ENCODE results near the gene CDCP1. TPM values are rescaled to one million over a fixed set of nuclear protein-coding genes. Genes with fewer than 3 reads are reported as not detected.
"Not testable (repeated sequence)": the region's sequence is repeated elsewhere in the genome, so short reads cannot be mapped to it uniquely, and the experiment has no call there.

The CDCP1 gene
- total RNA-seq, 1 donor from 2014 or later: 0.15 TPM

DNA sequence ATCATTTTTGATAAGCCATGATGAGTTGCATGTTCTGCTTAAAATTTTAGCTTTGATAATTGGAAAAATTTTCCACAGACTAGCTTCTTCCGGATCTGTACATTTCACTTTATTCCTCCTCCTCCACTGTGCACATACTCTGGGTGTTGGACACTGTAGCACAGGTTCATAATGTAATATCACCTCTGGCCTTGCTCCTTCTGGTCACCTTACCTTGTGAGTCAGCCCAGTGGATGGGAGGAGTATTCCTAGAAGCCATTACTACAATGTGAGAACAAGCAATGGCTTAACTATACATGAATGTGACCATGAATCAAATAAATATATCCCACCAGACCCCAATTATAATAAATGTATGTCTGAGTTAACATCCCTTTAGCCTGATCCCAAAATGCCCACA lies 6.1 kb upstream of the CDCP1 start:
- TF ChIP-seq, protein P1, sequence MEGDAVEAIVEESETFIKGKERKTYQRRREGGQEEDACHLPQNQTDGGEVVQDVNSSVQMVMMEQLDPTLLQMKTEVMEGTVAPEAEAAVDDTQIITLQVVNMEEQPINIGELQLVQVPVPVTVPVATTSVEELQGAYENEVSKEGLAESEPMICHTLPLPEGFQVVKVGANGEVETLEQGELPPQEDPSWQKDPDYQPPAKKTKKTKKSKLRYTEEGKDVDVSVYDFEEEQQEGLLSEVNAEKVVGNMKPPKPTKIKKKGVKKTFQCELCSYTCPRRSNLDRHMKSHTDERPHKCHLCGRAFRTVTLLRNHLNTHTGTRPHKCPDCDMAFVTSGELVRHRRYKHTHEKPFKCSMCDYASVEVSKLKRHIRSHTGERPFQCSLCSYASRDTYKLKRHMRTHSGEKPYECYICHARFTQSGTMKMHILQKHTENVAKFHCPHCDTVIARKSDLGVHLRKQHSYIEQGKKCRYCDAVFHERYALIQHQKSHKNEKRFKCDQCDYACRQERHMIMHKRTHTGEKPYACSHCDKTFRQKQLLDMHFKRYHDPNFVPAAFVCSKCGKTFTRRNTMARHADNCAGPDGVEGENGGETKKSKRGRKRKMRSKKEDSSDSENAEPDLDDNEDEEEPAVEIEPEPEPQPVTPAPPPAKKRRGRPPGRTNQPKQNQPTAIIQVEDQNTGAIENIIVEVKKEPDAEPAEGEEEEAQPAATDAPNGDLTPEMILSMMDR (IDR thresholded peaks at IDR 0.05): no peak
- H3K9me3 Mint-ChIP-seq (ENCODE audit: low read depth): peaks cover 19% of the 10 kb centered on the region
- H3K4me1 Mint-ChIP-seq (ENCODE audit: low read depth): no peaks in the 10 kb centered on the region
- peaks cover 2% of the 10 kb centered on the region for H3K27me3 Mint-ChIP-seq (ENCODE audit: low read depth)
- no peak for DNase-seq (ENCODE audit: low spot score)
- peaks cover 6% of the 10 kb centered on the region for H3K36me3 Mint-ChIP-seq (ENCODE audit: low read depth)
- no peak overlapping the region for H3K27ac Mint-ChIP-seq (ENCODE audit: unreplicated experiment)
- H3K4me3 Mint-ChIP-seq (ENCODE audit: unreplicated experiment): no peak overlapping the region

DNA sequence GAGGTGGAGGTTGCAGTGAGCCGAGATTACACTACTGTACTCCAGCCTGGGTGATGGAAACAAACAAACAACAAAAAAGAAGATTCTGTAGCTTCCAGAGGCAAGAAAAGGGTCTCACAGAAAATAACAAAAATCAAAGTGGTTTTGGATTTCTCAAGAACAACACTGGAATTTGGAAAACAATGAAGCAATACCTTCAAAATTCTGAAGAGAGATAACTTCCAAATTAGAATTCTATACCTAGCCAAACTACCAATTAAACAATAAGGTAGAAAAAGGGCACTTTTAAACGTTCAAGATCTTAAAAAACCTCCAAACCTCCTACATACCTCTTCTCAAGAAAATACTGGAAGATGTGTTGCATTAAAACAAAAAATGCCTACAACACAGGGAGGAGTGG lies 4.9 kb upstream of the CDCP1 start:
- H3K4me3 Mint-ChIP-seq (ENCODE audit: unreplicated experiment): no peak overlapping the region
- H3K27me3 Mint-ChIP-seq (ENCODE audit: low read depth): peaks cover 10% of the 10 kb centered on the region
- H3K9me3 Mint-ChIP-seq (ENCODE audit: low read depth): peaks cover 19% of the 10 kb centered on the region
- peaks cover 3% of the 10 kb centered on the region for H3K4me1 Mint-ChIP-seq (ENCODE audit: low read depth)
- DNase-seq (ENCODE audit: low spot score): no peak
- TF ChIP-seq, protein P1 (IDR thresholded peaks at IDR 0.05): no peak
- H3K36me3 Mint-ChIP-seq (ENCODE audit: low read depth): peaks cover 6% of the 10 kb centered on the region
- H3K27ac Mint-ChIP-seq (ENCODE audit: unreplicated experiment): no peak overlapping the region

DNA sequence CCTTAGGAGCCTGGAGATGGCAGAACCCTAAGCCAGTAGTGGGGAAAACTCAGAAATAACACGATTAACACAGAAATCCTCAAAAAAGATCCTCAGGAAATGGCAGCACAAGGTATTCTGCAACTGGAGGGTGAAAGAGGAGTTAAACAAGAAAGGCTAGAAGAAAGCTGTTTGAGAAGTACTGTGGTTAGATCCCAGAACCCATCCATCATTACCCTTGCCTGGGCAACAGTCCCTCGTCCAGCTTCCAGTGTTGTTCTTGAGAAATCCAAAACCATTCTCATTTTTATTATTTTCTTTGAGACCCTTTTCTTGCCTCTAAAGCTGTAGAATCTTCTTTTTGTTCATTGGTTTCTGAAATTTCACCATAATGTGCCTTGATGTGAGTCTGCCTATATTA lies 2.7 kb upstream of the CDCP1 start:
- DNase-seq (ENCODE audit: low spot score): no peak
- Mint-ChIP-seq H3K36me3 (ENCODE audit: low read depth) (peaks cover 6% of the 10 kb centered on the region), H3K4me3 (ENCODE audit: unreplicated experiment) (no peak overlapping the region), H3K4me1 (ENCODE audit: low read depth) (peaks cover 13% of the 10 kb centered on the region), H3K27ac (ENCODE audit: unreplicated experiment) (no peak overlapping the region), H3K27me3 (ENCODE audit: low read depth) (peaks cover 25% of the 10 kb centered on the region), H3K9me3 (ENCODE audit: low read depth) (peaks cover 19% of the 10 kb centered on the region)
- TF ChIP-seq, protein P1 (IDR thresholded peaks at IDR 0.05): no peak

DNA sequence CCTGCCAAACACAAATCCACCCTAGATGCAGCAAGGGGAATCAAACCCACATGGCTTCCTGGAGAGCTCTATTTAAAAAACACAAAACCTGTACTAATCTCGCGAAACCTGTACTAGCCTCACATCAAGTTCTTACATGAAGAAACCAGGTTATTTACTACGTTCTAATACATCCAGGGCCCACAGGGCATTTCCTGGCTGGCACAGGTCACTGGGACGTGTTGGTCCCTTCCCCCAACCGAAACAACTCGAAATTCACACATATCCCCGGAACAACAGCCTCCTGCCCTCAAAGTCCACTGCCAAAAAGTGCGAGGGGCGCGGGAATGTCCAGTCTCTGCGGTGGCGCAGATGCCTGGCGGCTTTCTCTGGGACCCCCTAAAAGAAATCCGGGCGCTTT lies 955 bp downstream of the CDCP1 start:
- TF ChIP-seq, protein P1 (IDR thresholded peaks at IDR 0.05): no peak
- Mint-ChIP-seq H3K4me3 (ENCODE audit: unreplicated experiment) (peak overlapping the region; percentile 63), H3K27me3 (ENCODE audit: low read depth) (peaks cover 29% of the 10 kb centered on the region), H3K9me3 (ENCODE audit: low read depth) (peaks cover 5% of the 10 kb centered on the region), H3K27ac (ENCODE audit: unreplicated experiment) (no peak overlapping the region), H3K36me3 (ENCODE audit: low read depth) (no peaks in the 10 kb centered on the region), H3K4me1 (ENCODE audit: low read depth) (peaks cover 20% of the 10 kb centered on the region)
- no peak for DNase-seq (ENCODE audit: low spot score)

DNA sequence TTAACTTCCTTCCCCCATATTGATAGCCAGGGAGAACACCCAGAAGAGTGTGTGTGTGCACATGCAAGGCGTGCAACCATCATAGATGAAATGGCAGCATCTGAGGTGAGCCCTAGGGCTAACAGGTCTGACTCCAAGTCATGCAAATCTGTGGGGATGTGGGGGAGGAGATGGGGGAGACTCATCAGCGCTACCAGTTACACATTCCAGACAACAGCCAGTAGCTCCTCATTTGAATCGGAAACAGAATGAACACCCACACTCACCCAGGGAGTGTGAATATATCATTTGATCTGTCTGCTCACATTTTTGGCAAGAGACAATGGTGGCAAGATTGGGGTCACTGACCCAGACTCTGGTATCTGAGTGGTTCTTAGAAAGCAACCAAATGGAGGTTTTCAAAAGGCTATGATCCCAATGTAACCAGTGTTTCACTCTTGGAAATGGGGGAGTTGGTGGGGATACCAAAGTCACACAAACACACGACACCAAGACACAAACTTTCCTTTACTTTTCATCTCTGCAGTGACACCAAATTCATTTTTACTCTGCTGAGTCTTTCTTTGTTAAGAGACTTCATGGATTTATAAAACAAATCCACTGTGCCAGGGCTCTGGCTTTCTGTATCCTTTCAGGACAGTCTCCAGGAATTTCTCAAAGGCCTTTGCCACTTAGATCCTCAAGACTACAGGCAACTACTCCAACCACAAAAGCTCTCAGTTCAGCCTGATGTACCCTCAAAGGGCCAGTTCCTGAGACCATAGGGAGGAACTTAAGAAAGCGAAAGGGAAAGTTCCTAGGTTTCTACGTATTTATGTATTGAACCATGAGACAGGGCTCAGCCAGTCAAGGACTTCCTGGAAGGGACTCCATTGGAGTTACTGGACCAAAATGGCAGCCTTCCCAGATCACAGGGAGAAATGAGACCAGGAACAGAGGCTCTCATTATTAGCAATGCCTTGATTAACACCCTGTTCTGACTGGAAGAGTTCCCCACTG lies 2.2 kb downstream of the CDCP1 start:
- no peak overlapping the region for H3K4me3 Mint-ChIP-seq (ENCODE audit: unreplicated experiment)
- TF ChIP-seq, protein P1 (IDR thresholded peaks at IDR 0.05): no peak
- no peaks in the 10 kb centered on the region for H3K9me3 Mint-ChIP-seq (ENCODE audit: low read depth)
- no peaks in the 10 kb centered on the region for H3K36me3 Mint-ChIP-seq (ENCODE audit: low read depth)
- no peak overlapping the region for H3K27ac Mint-ChIP-seq (ENCODE audit: unreplicated experiment)
- H3K27me3 Mint-ChIP-seq (ENCODE audit: low read depth): peaks cover 29% of the 10 kb centered on the region
- H3K4me1 Mint-ChIP-seq (ENCODE audit: low read depth): peaks cover 33% of the 10 kb centered on the region
- no peak for DNase-seq (ENCODE audit: low spot score)

DNA sequence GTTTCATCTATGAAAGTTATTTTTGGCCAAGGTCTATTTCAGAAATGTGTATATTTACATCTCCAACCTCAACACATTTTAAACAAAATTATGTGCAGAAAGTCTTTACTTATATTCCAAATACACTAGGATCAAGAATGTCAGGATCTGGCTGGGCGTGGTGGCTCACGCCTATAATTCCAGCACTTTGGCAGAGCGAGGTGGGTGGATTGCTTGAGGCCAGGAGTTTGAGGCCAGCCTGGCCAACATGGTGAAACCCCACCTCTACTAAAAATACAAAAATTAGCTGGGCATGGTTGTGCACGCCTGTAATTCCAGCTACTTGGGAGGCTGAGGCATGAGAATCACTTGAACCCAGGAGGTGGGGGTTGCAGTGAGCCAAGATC lies 5.4 kb downstream of the CDCP1 start:
- H3K36me3 Mint-ChIP-seq (ENCODE audit: low read depth); H3K9me3 Mint-ChIP-seq (ENCODE audit: low read depth); DNase-seq (ENCODE audit: low spot score); H3K4me3 Mint-ChIP-seq (ENCODE audit: unreplicated experiment); H3K27ac Mint-ChIP-seq (ENCODE audit: unreplicated experiment): not testable (repeated sequence)
- peaks cover 38% of the 10 kb centered on the region for H3K4me1 Mint-ChIP-seq (ENCODE audit: low read depth)
- H3K27me3 Mint-ChIP-seq (ENCODE audit: low read depth): peaks cover 20% of the 10 kb centered on the region

All from chondrocyte (in vitro differentiated cells).